WTC11 (cell line): Measurements from ENCODE around the gene DNAJC9. TPM values are rescaled to one million over a fixed set of nuclear protein-coding genes. Genes with fewer than 3 reads are reported as not detected.

ENCODE experiments used
- GTF2I ChIP-seq: fragments of 250-450 bp; sonication (Bioruptor Pico); conservative IDR thresholded peaks from 2 replicates; pipeline ENCODE4 v1.4.0; 2021; ENCODE audit warnings: mild to moderate bottlenecking
- SMAD4 ChIP-seq: sonication (generic); formaldehyde crosslinking; IDR thresholded peaks from 2 replicates; pipeline ENCODE4 v1.8.0; 2022; ENCODE audit warnings: mild to moderate bottlenecking, missing genetic modification reagents
- ZBTB21 ChIP-seq: sonication (generic); formaldehyde crosslinking; IDR thresholded peaks from 2 replicates; pipeline ENCODE4 v1.8.1; 2023; ENCODE audit warnings: mild to moderate bottlenecking, missing genetic modification reagents, borderline replicate concordance
- ZNF138 ChIP-seq: sonication (generic); formaldehyde crosslinking; conservative IDR thresholded peaks from 2 replicates; pipeline ENCODE4 v1.8.1; 2022; ENCODE audit warnings: mild to moderate bottlenecking, moderate library complexity, missing genetic modification reagents
- total RNA-seq: library from RNA; stranded (reverse); gene quantifications from 3 replicates; pipeline ENCODE4 v1.2.3, GENCODE V29; 2021
- TF ChIP-seq, protein P1 (sequence below): fragments of 250-450 bp; sonication (Bioruptor Pico); IDR thresholded peaks from 2 replicates; pipeline ENCODE4 v1.9.0; 2021; ENCODE audit warnings: mild to moderate bottlenecking, borderline replicate concordance
- TF ChIP-seq, protein P2 (sequence below): fragments of 250-450 bp; sonication (Bioruptor Pico); conservative IDR thresholded peaks from 2 replicates; pipeline ENCODE4 v1.9.0; 2021; ENCODE audit warnings: mild to moderate bottlenecking
- TF ChIP-seq, protein P3 (sequence below): sonication (generic); formaldehyde crosslinking; conservative IDR thresholded peaks from 2 replicates; pipeline ENCODE4 v1.8.1; 2022; ENCODE audit warnings: mild to moderate bottlenecking, missing genetic modification reagents

DNAJC9 gene
- total RNA-seq, 1 experiment from 2014 or later, result 32.4 TPM

DNA sequence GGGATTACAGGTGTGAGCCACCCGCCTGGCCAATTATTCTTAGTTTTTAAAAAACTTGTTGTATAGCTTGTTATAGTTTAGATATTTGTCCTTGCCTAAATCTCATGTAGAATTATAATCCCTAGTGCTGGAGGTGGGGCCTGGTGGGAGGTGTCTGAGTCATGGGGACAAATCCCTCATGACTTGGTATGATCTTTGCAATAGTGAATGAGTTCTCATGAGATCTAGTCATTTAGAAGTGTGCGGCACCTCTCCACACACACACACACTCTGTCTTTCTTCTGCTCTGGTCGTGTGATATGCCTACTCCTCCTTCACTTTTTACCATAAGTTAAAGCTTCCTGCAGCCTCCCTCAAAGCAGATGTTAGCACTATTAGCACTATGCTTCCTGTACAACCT lies 42.0 kb downstream of the DNAJC9 start (continued):
- TF ChIP-seq SMAD4 (CRISPR knock-in tag) (no peak), GTF2I (CRISPR knock-in tag) (no peak), ZNF138 (CRISPR knock-in tag) (no peak), ZBTB21 (CRISPR knock-in tag) (no peak)
- TF ChIP-seq, protein P1, sequence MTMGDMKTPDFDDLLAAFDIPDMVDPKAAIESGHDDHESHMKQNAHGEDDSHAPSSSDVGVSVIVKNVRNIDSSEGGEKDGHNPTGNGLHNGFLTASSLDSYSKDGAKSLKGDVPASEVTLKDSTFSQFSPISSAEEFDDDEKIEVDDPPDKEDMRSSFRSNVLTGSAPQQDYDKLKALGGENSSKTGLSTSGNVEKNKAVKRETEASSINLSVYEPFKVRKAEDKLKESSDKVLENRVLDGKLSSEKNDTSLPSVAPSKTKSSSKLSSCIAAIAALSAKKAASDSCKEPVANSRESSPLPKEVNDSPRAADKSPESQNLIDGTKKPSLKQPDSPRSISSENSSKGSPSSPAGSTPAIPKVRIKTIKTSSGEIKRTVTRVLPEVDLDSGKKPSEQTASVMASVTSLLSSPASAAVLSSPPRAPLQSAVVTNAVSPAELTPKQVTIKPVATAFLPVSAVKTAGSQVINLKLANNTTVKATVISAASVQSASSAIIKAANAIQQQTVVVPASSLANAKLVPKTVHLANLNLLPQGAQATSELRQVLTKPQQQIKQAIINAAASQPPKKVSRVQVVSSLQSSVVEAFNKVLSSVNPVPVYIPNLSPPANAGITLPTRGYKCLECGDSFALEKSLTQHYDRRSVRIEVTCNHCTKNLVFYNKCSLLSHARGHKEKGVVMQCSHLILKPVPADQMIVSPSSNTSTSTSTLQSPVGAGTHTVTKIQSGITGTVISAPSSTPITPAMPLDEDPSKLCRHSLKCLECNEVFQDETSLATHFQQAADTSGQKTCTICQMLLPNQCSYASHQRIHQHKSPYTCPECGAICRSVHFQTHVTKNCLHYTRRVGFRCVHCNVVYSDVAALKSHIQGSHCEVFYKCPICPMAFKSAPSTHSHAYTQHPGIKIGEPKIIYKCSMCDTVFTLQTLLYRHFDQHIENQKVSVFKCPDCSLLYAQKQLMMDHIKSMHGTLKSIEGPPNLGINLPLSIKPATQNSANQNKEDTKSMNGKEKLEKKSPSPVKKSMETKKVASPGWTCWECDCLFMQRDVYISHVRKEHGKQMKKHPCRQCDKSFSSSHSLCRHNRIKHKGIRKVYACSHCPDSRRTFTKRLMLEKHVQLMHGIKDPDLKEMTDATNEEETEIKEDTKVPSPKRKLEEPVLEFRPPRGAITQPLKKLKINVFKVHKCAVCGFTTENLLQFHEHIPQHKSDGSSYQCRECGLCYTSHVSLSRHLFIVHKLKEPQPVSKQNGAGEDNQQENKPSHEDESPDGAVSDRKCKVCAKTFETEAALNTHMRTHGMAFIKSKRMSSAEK (CRISPR knock-in tag), result no peak
- TF ChIP-seq, protein P2, sequence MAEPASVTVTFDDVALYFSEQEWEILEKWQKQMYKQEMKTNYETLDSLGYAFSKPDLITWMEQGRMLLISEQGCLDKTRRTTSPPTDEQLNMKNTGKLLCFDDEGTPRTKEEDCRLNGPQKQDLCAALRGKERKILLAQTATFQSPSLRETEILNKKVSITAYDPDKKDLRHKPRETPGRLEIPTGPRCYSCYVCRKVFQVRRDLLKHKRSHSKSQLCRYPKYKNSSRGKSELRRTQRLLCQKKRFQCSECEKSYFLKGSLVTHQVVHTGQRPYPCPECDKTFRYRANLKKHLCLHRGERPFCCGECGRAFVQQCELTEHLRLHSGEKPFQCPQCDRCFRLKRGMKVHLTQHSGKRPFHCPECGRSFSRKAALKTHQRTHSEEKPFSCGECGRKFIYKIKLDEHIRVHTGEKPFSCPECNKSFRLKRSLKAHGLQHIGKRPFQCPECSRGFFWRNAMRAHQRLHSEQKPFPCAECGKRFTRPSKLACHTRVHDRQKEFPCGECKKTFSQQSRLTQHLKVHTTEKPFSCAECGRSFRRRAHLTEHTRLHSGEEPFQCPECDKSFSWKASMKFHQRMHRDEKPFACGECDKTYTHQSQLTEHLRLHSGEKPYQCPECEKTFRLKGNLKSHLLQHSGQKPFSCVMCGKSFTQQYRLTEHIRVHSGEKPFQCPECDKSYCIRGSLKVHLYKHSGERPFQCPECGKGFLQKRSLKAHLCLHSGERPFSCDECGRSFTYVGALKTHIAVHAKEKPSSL (CRISPR knock-in tag), result no peak
- TF ChIP-seq, protein P3, sequence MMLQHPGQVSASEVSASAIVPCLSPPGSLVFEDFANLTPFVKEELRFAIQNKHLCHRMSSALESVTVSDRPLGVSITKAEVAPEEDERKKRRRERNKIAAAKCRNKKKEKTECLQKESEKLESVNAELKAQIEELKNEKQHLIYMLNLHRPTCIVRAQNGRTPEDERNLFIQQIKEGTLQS (CRISPR knock-in tag), result no peak

Other genes with a start within 250 kb of the DNAJC9 start
- gene P4HA1, start 150.4 kb downstream of the DNAJC9 start, total RNA-seq, result 34.4 to 62.8 TPM (median 59.9 TPM) in 3 replicates
- 1.8 to 2.9 TPM (median 2.0 TPM) in 3 replicates for gene NUDT13, start 136.8 kb downstream of the DNAJC9 start, total RNA-seq
- gene ECD, start 79.2 kb downstream of the DNAJC9 start, total RNA-seq, result 31.6 to 38.2 TPM (median 33.7 TPM) in 3 replicates
- 13.8 to 19.8 TPM (median 19.8 TPM) in 3 replicates for gene FAM149B1, start 79.1 kb downstream of the DNAJC9 start, total RNA-seq
- gene MRPS16, start 5.4 kb upstream of the DNAJC9 start, total RNA-seq, result 130 to 157 TPM (median 136 TPM) in 3 replicates
- 0.31 to 0.73 TPM (median 0.39 TPM) in 3 replicates for gene CFAP70, start 111.6 kb upstream of the DNAJC9 start, total RNA-seq
- 66.7 to 68.2 TPM (median 67.8 TPM) in 3 replicates for gene ANXA7, start 166.8 kb upstream of the DNAJC9 start, total RNA-seq
- 2.9 to 3.1 TPM (median 3.0 TPM) in 3 replicates for gene MSS51, start 186.3 kb upstream of the DNAJC9 start, total RNA-seq
- 30.0 to 34.4 TPM (median 32.9 TPM) in 3 replicates for gene PPP3CB, start 248.8 kb upstream of the DNAJC9 start, total RNA-seq